RWPE1 (cell line): ENCODE results near the gene KIAA1614.

Source experiments
- CTCF ChIA-PET: fragments of 350-600 bp; sonication (Branson Sonifier 250); formaldehyde crosslinking; extraction: SDS; loops from one replicate; lab custom pipeline; 2021; lab: Yijun Ruan, JAX
- POLR2A ChIA-PET: fragments of 400-600 bp; formaldehyde crosslinking; extraction: SDS; loops from one replicate; lab custom pipeline; 2020; ENCODE audit warnings: antibody characterized with exemption; ENCODE audit not compliant: low non-redundant PET; lab: Yijun Ruan, JAX
- DNase-seq: peaks from one replicate; pipeline ENCODE4 v3.0.0; 2012; ENCODE audit warnings: low spot score
- H3K27ac ChIP-seq: fragments of 450-650 bp; 2 replicates; pipeline ENCODE4 v1.5.1; 2017
- TF ChIP-seq, protein P1 (sequence below): fragments of 450-650 bp; conservative IDR thresholded peaks from 2 replicates; pipeline ENCODE4 v1.5.1; 2017; ENCODE audit warnings: low read depth, mild to moderate bottlenecking

KIAA1614 gene

DNA sequence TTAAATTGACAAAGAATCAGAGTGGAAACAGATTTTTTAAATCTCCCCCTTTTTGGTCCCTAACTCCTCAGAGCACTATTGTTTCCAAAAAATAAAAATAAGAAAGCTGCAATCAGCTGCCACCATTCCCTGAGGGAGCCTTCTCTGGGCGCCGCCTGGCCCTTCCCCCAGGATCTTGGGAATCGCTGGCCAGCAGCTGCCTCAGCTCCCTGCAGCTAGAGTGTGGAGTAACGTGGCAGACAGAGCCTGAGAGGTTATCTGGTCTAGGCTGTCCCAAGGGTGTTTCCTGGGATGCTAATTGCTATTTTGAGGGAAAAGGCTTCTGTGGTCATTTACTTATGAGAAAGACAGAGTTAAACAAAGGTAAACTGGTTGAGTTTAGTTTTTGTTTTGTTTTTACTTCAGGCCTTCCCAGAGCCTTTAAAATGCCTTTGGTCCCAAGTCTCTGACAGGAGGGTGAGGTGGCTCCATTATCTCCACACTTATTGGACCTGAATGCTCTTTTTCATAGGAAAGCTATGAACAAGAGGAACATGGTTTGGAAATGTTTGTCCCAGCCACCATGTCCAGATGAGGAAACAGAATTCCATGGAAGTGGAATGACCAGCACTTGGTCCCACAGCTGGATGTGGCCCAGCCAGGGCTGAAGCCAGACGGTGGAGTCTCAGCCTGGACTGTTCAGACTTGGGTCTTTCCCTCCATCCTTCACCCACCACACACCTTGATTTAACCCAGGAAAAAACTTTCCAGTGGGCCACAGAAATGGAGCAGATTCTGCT is 14.1 kb upstream of the KIAA1614 start:
- CTCF ChIA-PET, result interaction anchor here (0.7 kb wide), 1 partner anchor 417 kb away, joined by 3 read pairs; no protein-coding TSS in a partner anchor
- no peak overlapping the region for H3K27ac ChIP-seq
- TF ChIP-seq, protein P1, sequence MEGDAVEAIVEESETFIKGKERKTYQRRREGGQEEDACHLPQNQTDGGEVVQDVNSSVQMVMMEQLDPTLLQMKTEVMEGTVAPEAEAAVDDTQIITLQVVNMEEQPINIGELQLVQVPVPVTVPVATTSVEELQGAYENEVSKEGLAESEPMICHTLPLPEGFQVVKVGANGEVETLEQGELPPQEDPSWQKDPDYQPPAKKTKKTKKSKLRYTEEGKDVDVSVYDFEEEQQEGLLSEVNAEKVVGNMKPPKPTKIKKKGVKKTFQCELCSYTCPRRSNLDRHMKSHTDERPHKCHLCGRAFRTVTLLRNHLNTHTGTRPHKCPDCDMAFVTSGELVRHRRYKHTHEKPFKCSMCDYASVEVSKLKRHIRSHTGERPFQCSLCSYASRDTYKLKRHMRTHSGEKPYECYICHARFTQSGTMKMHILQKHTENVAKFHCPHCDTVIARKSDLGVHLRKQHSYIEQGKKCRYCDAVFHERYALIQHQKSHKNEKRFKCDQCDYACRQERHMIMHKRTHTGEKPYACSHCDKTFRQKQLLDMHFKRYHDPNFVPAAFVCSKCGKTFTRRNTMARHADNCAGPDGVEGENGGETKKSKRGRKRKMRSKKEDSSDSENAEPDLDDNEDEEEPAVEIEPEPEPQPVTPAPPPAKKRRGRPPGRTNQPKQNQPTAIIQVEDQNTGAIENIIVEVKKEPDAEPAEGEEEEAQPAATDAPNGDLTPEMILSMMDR, result no peak
- POLR2A ChIA-PET, result no interaction called here
- no peak for DNase-seq

DNA sequence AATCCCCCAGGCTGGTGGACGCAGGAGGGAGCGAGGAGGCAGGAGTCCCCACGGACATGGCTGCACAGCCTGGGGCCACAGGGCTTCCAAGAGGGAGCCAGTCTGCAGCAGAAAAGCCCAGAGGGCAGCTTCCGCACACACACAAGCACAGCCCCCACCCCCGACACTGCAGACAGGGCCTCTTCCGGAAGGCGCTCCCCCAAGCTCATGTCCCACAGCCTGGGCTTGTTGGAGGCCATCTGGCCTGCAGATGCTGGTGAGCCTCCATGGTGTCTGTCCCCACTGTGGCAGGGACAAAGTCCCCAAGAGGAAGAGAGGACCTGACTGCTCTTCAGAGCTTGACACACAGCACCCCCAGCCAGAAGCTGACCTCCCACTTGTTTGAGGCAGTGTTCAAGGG is 13.4 kb upstream of the KIAA1614 start:
- POLR2A ChIA-PET, result no interaction called here
- no peak overlapping the region for H3K27ac ChIP-seq
- DNase-seq, result no peak
- TF ChIP-seq, protein P1, result no peak
- CTCF ChIA-PET, result interaction anchor here (0.6 kb wide), 1 partner anchor 35 kb away, joined by 5 read pairs; no protein-coding TSS in a partner anchor

DNA sequence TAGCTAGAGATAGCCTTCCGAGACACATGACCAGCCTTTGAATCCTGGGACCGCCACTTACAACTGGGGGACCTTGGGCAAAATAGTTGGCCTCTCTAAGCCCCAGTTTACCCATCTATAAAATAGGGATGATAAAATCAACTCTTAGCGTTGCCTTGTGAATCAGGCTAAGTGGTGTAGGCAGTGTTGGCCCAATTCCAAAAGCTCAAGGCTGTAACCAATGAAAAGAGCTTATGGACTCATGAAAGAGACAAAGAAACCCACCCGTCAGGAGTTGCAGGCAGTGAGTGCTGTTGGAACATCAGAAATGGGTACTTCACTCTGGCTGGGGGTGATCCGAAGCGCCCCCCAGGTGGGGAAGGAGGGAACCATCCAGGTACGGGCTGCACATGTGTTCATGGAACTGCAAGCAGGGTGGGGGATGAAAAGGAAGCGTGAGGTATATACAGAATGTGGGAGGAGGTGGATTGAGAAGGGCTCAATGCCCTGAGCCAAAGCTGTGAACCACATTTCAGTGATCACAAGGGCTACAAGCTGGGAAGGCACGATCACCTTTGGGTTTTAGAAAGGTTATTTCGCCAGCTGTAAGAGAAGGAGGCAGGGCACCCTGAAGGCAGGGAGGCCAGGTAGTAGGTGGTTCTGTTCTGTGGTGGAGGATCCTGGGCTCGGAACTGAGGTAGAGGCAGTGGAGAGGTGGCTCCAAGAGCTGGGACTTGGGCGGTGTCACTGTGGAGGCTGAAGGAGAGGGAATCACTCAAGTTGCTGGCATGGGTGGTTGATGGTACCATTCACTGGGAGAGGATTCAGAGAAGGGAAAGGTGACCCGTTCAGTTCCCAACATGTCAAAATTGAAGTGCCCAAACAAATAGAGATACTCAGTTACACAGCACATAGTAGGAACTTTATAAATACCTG is 11.4 kb upstream of the KIAA1614 start:
- TF ChIP-seq, protein P1, result no peak
- no peak overlapping the region for H3K27ac ChIP-seq
- POLR2A ChIA-PET, result interaction anchor here (0.6 kb wide), 1 partner anchor 200 kb away, joined by 3 read pairs; no protein-coding TSS in a partner anchor
- CTCF ChIA-PET, result interaction anchor here (0.9 kb wide), 1 partner anchor 26 kb away, joined by 4 read pairs; no protein-coding TSS in a partner anchor
- no peak for DNase-seq

DNA sequence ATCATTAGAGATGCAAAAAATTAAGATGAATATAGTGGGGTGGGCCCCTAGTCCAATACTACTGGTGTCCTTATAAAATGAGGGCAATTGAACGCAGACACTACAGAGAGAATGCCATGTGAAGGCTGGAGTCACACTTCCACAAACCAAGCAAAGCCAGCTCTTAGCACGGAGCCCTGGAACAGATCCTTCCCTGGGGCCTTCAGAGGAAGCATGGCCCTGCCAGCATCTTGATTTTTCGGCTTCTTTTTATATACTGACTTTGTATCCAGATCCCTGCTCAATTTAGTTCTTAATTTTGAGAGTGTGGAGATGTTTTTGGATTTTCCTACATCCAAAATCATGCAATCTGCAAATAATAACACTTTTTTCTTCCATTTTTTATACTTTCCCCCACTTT is 10.2 kb upstream of the KIAA1614 start:
- POLR2A ChIA-PET, result no interaction called here
- DNase-seq, result no peak

DNA sequence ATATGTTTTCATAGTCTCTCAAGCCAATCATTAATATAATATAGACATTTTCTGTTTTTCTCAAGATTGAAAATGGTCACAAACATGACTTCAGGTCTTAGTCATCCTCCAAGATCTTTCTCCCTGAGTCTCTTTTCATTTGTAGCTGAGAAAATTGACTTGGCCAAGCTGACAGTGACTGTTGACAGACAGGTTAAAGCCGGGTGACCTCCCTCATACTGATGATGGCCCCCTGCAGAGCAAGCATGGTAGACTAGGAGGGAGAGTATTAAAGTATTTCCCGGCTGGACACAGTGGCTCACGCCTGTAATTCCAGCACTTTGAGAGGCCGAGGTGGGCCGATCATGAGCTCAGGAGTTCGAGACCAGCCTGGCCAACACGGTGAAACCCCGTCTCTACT is 6.8 kb upstream of the KIAA1614 start:
- CTCF ChIA-PET, result interaction anchor here (0.6 to 0.7 kb wide), 3 partner anchors 237 to 1556 kb away, joined by 3 read pairs; no protein-coding TSS in a partner anchor

More for the DNA sequence above, 10.2 kb upstream of the KIAA1614 start:
- TF ChIP-seq, protein P1, result no peak
- no peak overlapping the region for H3K27ac ChIP-seq
- CTCF ChIA-PET, result no interaction called here

More for the DNA sequence above, 6.8 kb upstream of the KIAA1614 start:
- POLR2A ChIA-PET, result interaction anchor here (0.7 kb wide), 1 partner anchor 10 kb away, joined by 3 read pairs; no protein-coding TSS in a partner anchor
- DNase-seq, result no peak
- H3K27ac ChIP-seq, result no peak overlapping the region
- TF ChIP-seq, protein P1, result no peak
